GM15510 (cell line): Measurements from ENCODE around the gene FAM149A.

ENCODE experiments used
- POLR2A ChIP-seq: IDR thresholded peaks from 3 replicates; pipeline ENCODE4 v1.6.1; 2011; ENCODE audit warnings: borderline replicate concordance; ENCODE audit not compliant: insufficient read length; ENCODE audit errors: extremely low read depth

The FAM149A gene

DNA sequence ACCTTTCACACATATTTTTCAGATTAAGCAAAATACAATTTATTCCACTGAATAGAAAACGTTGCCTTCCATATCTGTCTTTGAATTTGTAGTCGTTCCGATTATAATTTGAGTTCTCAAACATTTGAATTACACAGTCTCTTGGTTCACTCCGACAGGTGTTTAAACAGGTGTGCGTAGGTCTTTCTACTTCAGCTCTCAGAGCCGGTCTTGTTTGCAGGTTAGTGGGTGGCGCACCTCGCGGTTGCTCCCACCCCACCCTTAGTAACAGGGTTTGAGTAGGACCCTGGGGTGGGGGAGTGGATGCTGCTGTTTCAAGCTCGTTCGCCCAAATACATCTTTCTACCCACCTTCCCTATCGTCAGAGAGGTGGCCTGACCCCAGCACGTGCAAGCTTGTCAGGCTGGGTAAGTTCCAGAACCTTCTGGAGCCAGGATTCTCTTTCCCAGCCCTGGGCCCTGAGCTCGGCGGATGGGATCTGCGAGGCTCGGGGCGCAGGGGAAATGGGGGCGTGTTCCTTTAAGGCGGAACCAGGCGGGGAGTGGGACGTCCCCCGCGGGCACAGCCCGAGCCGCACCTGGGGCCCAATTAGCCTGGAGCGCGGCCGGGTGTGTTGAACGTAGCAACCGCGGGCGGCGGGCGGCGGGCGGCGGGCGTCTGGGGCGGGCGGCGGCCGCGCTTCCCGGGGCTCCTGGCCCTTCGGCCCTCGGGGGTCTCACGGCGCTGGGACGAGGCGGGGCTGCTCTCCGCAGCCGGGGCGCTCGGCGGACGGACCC is at the start of gene FAM149A:
Gene FAM149A, plus strand, starts transcription at position 591 of the 776 bp plus-strand sequence.
- no peak for TF ChIP-seq POLR2A

DNA sequence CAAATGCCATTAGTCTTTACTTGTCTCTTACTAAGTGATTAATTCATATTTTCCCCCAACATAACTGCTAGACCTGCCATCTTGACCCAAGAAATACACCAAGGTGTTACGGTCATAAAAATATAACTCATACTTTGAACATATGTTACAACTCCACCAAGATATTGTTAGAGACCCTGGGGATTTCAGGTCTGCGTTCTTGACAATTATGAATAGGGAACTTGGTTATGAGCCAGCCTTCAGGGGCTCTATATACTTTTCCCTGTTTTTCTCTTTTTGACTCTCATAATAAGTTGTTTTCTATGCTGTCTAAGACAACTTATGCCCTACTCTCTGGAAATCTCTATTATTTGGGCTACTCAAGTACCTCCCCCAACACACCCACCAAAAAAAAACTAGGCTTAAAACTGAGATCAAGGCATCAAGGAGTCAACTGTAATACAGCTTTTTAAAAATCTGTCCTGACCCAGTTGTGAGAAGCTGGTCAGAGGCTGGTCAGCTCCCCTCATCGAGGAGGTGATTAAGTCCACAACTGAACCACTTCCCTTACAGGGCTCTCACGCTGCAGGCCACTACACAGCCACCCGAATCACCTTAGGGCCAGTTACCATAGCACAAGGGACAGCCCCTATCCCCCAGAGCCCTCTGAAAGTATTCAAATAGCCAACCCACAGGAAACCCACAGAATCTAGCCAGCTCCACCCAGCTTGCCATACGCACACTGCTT is 46.1 kb upstream of the FAM149A start:
- no peak for TF ChIP-seq POLR2A

DNA sequence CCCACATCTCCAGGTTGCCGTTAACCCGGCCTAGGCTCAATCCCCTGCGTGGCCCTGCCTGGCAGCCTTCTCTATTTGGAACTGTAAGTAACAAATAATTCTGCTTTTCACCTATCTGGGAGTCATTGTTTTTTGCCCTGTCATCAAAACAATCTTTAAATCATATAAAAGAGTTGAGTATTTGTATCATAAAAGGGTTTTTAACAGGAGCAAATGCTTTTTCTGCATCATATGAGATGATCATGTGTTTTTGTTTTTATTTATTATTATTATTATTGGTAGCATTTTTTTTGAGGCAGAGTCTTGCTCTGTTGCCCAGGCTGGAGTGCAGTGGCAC is 45.6 kb upstream of the FAM149A start:
- no peak for TF ChIP-seq POLR2A

DNA sequence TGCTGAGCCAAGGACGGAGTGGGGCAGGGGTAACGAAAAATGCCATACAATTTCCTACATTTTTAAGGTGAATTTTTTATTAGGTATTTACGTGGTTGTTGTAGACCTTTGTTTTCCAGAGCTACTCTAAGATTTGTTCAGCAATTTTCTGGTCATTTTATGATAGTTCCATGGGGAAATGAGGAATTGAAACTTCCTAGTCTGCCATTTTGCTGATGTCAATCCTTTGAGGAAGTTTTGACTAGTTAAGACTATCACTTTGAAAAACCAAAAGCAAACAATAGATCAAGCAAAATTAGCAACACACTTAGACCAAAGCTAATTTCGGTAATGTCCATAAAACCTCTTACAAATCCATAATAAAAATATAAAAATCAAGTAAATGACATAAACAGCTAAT is 42.6 kb upstream of the FAM149A start:
- no peak for TF ChIP-seq POLR2A

DNA sequence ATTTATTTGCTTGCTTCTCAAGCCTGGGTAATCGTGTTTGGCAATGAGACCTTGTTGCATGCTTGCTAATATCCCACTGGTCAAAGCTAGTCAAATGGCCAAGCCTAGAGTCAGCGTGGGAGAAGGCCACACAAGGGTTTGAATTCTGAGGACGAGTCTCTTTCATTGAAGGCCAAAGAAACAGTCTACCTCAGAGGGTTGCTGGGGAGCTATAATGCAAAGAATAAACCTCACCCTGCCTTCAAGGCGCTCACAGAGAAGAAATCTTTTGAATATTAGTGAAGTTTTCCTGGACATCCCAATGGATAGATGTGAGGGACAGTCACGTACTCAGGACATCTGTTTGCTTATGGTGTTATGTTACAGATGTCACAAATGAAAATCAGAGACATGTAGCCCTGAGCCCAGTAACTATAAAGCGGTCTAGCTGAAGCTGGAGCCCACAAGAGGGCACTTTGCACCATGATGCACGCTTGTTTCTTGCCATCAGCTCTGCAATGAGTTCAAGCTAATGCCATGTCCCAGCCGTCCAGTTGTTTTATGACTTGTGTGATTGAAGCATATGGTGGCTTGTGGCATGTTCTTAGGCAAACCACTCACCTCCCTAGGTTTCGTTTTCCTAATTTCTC is 36.6 kb upstream of the FAM149A start:
- no peak for TF ChIP-seq POLR2A

DNA sequence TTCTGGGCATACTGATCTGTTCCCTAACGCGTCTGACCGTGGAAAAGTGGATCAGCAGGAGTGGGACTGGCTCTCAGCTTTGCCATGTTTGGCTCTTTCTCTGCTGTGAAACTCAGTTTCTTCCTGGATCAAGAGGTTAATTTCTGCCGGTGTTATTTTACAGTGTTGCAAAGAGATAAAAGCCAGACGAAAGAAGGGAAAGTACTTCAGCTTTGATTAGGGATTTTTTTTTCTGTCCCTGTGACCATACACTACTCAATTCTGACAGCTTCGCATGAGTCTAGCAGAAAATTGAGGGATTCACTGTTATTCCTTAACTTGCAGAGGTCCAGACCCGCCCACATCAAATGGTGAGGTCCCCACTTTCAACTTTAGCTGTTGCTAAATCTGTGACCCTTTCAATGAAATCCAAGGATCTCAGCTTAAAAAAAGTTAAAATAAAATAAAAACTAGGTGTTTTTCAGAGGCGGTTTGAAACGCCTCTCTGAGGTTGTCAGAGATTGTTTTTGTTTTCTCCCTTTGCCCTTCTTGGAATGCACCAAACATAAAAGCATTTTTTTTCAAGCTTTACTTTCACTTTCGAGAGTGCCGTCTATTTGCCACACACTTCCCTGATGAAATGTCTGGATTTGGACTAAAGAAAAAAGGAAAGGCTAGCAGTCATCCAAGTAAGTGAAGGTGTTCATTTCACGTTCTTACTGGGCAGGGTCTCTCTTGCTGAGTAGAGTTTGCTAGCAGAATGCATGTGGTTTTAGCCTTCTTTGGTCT is 35.7 kb upstream of the FAM149A start, which contains the start of gene TLR3:
Gene TLR3, plus strand, starts transcription at position 576 of the 768 bp plus-strand sequence. CDS start 7,464 bp downstream, outside the sequence.
- TF ChIP-seq POLR2A = no peak

DNA sequence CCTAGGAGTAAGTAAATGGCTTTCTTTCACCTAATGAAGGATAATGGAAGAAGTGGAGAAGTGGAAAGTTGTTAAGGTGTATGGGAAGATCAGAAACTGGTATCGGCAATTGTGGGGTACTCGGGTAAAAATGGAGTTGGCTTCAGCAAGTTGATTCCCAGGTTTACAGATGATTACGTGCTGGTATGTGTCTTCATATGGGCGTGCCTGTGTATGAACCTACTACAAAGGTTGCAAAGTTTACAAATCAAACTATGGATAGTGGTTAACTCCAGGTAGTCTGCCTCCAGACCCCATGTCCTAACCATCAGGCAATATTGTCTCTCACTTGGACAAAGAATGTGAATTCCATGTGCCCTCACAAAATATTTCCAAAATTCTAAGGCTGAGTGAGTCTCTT is 34.8 kb upstream of the FAM149A start:
- no peak for TF ChIP-seq POLR2A

DNA sequence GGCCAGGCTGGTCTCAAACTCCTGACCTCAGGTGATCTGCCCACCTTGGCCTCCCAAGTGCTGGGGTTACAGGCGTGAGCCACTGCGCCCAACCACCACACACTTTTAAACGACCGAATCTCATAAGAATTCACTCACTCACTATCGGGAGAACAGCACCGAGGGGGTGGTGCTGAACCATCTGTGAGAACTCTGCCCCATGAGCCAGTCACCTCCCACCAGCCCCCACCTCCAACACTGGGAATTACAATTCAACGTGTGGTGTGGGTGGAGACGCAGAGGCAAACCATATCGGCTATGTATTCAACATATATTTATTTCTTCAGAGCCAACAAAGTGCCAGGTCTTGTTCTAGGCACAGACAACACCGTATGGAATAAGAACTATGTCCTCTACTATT is 32.0 kb upstream of the FAM149A start:
- TF ChIP-seq POLR2A = no peak

DNA sequence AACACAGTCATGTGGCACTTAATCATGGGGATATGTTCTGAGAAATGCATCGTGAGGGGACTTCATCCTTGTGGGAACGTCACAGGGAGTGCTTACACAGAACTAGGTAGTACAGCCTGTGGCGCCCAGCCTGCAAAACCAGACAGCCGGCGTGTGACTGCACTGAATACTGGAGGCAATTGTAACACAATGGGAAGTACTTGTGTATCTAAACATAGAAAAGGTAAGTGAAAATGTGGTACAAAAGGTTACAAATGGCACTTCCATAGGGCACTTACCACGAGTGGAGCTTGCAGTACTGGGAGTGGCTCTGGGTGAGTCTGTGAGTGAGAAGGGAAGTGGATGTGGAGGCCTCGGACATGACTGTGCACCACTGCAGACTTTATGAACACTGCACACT is 30.3 kb upstream of the FAM149A start:
- no peak for TF ChIP-seq POLR2A

DNA sequence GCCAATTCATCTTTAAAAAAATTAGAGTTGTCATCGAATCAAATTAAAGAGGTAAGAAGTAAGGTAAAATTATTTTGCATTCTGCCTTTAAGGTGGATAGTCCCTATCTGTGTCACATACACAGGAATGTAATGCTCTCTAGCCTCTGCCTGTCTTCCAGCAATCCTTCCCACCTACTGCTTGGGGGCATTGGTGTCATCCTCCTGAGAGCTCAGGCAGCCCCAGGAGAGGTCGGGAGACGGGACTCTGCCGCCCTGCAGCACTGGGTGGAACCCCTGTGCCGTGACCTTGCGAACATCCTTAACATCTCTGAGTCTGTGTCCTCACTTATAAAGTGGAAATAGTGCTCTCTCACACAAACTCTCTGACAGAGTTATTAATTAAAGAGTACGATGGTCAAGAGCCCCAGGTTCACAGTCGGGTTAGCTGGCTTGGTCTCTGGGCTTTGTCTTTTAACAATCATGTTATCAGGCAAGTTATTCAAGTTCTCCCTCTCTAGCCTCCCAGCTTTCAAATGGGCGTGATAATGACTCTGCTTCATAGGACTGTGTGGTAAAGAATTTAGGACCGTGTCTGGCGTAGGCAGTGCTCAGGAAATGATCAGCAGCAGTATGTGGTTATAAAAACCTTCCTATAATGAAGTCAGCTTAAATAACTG is 25.4 kb upstream of the FAM149A start:
- no peak for TF ChIP-seq POLR2A

DNA sequence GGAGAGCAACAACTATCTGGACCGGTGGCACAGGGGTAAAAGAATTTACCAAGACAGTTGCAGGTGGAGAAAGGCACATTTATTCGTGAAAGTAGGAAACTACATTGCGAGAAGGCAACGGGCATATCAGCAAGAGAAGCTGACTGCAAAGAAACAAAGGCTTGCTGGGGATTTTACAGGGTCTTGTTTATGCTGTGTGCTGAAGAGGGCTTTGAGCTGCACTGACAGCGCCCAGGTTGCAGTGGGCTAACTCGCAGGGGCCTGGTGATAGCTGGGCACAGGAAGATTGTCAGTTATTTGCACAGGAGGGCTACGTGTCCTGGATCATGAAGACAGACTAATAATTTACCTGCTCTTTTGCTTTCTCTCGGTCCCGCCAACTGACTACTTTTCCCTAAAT is 24.8 kb upstream of the FAM149A start:
- no peak for TF ChIP-seq POLR2A

DNA sequence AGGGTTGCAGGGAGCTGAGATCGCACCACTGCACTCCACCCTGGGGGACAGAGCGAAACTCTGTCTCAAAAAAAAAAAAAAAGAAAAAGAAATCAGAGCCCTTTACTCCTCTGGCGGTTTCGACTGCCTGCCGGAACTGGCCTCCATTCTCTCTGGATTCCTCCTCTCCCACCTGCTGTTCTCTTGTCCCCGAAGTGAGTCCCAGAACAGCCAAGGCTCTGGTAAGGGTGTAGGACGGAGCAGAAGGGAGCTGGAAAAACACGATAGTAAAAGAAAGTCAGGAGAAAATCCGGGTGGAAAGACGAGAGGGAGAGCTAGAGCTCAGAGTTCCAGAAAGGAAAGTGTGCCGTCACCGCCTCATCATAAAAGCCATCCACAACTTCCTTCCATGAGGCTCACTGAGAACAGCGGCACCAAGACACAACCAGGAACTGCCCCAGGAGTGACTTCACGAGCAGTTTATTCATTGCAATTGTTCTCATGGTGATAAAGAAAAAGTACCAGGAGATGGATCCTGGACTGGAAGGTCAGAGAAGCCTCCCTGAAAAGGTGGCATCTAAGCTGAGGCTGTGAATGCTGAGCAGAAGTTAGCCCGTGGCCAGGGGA is 23.2 kb upstream of the FAM149A start:
- TF ChIP-seq POLR2A = no peak

DNA sequence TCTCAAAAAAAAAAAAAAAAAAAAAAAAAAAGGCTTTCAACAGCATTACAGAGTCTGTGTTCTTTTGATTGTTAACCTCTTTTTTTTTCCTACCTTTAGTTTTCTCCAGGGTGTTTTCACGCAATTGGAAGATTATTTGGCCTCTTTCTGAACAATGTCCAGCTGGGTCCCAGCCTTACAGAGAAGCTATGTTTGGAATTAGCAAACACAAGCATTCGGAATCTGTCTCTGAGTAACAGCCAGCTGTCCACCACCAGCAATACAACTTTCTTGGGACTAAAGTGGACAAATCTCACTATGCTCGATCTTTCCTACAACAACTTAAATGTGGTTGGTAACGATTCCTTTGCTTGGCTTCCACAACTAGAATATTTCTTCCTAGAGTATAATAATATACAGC is 22.3 kb upstream of the FAM149A start:
- no peak for TF ChIP-seq POLR2A

DNA sequence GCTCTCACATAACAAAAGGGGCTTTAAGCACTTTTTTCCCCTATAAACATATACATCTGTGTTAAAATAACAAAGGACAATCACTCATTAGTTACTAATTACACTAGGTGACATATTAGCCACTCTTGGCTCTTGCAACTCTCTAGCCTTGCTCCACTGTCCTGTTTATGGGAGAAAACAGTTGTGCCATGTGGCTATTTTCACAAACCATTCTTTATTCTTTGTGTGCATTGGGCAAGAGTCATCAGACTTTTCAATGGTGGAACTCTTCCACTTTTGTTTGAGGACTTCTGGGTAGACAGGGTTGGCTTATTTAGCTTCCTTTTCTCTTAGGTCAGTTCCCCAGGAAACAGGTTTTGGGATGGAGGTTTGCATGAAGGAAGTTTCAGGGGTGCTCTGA is 16.0 kb upstream of the FAM149A start:
- TF ChIP-seq POLR2A = no peak
